Measurements from ENCODE around the gene FAM83E. TPM values are rescaled to one million over a fixed set of nuclear protein-coding genes. Genes with fewer than 3 reads are reported as not detected.
"Not testable (repeated sequence)": the region's sequence is repeated elsewhere in the genome, so short reads cannot be mapped to it uniquely, and the experiment has no call there.

Gene FAM83E
- total RNA-seq, 2 experiments from 2014 or later = 4.6 to 5.7 TPM

GRCh38 chr19:48606463-48607358, 8.2 kb downstream of the FAM83E start, which contains the start of gene SPACA4:
TSS of gene SPACA4 (plus strand) at chr19:48606742. CDS start at chr19:48606979, 237 bp downstream.
- ChIA-PET CTCF (interaction anchor here (1.9 to 3.9 kb wide), 2 partner anchors 9 to 18 kb away, joined by 5 to 15 read pairs; no protein-coding TSS in a partner anchor), POLR2A (no interaction called here)

GRCh38 chr19:48603850-48604249, 11.0 kb downstream of the FAM83E start:
- ChIA-PET POLR2A (no interaction called here), CTCF (no interaction called here)

GRCh38 chr19:48603449-48603848, 11.4 kb downstream of the FAM83E start:
- POLR2A ChIA-PET = no interaction called here

GRCh38 chr19:48603001-48603400, 11.9 kb downstream of the FAM83E start:
- ChIA-PET CTCF (no interaction called here), POLR2A (no interaction called here)

More at GRCh38 chr19:48603449-48603848, 11.4 kb downstream of the FAM83E start:
- CTCF ChIA-PET = no interaction called here

GRCh38 chr19:48600679-48601417, 14.0 kb downstream of the FAM83E start:
- POLR2A ChIA-PET = interaction anchor here (0.6 kb wide), 1 partner anchor 1704 kb away, joined by 5 read pairs; no protein-coding TSS in a partner anchor

GRCh38 chr19:48598996-48599700, 15.7 kb downstream of the FAM83E start:
- CTCF ChIA-PET = no interaction called here
- POLR2A ChIA-PET = no interaction called here

More at GRCh38 chr19:48600679-48601417, 14.0 kb downstream of the FAM83E start:
- CTCF ChIA-PET = interaction anchor here (1.6 kb wide), 1 partner anchor 12 kb away, joined by 6 read pairs; no protein-coding TSS in a partner anchor

- ChIA-PET CTCF (interaction anchor here (0.7 kb wide), 1 partner anchor 603 kb away, joined by 5 read pairs; no protein-coding TSS in a partner anchor), POLR2A (interaction anchor here (0.9 kb wide), 1 partner anchor 19 kb away, joined by 5 read pairs; no protein-coding TSS in a partner anchor)
These were observed 18.0 kb downstream of the FAM83E start for GRCh38 chr19:48596679-48597465.

GRCh38 chr19:48596237-48596636, 18.6 kb downstream of the FAM83E start:
- ChIA-PET CTCF (no interaction called here), POLR2A (no interaction called here)

GRCh38 chr19:48595833-48596232, 19.0 kb downstream of the FAM83E start:
- ChIA-PET POLR2A (no interaction called here), CTCF (no interaction called here)

- POLR2A ChIA-PET = no interaction called here
- CTCF ChIA-PET = interaction anchor here (0.9 kb wide), 1 partner anchor 11 kb away, joined by 3 read pairs; no protein-coding TSS in a partner anchor
These were observed 19.7 kb downstream of the FAM83E start for GRCh38 chr19:48595171-48595570.

GRCh38 chr19:48591021-48591420, 23.9 kb downstream of the FAM83E start:
- CTCF ChIA-PET = no interaction called here
- POLR2A ChIA-PET = no interaction called here

- POLR2A ChIA-PET = no interaction called here
- CTCF ChIA-PET = interaction anchor here (0.6 to 2.6 kb wide), 20 partner anchors 12 to 316 kb away, joined by 3 to 25 read pairs (median 3); partner anchors contain the start of gene SPACA4
These were observed 26.0 kb downstream of the FAM83E start for GRCh38 chr19:48588670-48589401.

GRCh38 chr19:48587387-48587786, 27.5 kb downstream of the FAM83E start:
- ChIA-PET CTCF (interaction anchor here (0.6 to 1.6 kb wide), 8 partner anchors 22 to 136 kb away, joined by 3 to 7 read pairs (median 3); no protein-coding TSS in a partner anchor), POLR2A (no interaction called here)

GRCh38 chr19:48582168-48582567, 32.7 kb downstream of the FAM83E start:
- POLR2A ChIA-PET = no interaction called here
- CTCF ChIA-PET = no interaction called here

- POLR2A ChIA-PET = no interaction called here
- CTCF ChIA-PET = interaction anchor here (0.6 kb wide), 1 partner anchor 257 kb away, joined by 4 read pairs; the partner anchor contains the start of gene HSD17B14
These were observed 36.0 kb downstream of the FAM83E start for GRCh38 chr19:48578891-48579290.

GRCh38 chr19:48577908-48578307, 37.0 kb downstream of the FAM83E start:
- POLR2A ChIA-PET = not testable (repeated sequence)
- CTCF ChIA-PET = interaction anchor here (1.2 kb wide), 1 partner anchor 72 kb away, joined by 3 read pairs; no protein-coding TSS in a partner anchor

- CTCF ChIA-PET = interaction anchor here (0.6 to 1.4 kb wide), 2 partner anchors 69 to 285 kb away, joined by 5 read pairs; no protein-coding TSS in a partner anchor
These were observed 38.8 kb downstream of the FAM83E start for GRCh38 chr19:48575931-48576622.

More at GRCh38 chr19:48575931-48576622, 38.8 kb downstream of the FAM83E start:
- POLR2A ChIA-PET = no interaction called here

Data from activated CD8-positive, alpha-beta memory T cell treated with anti-CD3 and anti-CD28 coated beads for 36 hours (primary cell).